Measurements from ENCODE around the gene PALLD. TPM values are rescaled to one million over a fixed set of nuclear protein-coding genes. Genes with fewer than 3 reads are reported as not detected.

The PALLD gene
- total RNA-seq, 1 experiment from 2014 or later = 26.7 TPM

GRCh38 chr4:168842186-168842585 is 345.3 kb downstream of the PALLD start:
- DNase-seq (no peak), ATAC-seq (no peak)
- no TSS peak for BruUV-seq (replicated peaks)
- Histone ChIP-seq H3K4me3 (ENCODE audit: low read length) (no peak overlapping the region), H3F3A (ENCODE audit: low read length, unreplicated experiment) (no peaks in the 10 kb centered on the region), H3K9ac (ENCODE audit: low read length) (no peak overlapping the region), H4K20me1 (ENCODE audit: low read length) (no peaks in the 10 kb centered on the region), H3K4me2 (ENCODE audit: low read length) (no peak overlapping the region), H3K4me1 (ENCODE audit: insufficient read depth, low read length) (no peaks in the 10 kb centered on the region; the same call in 1 of the 2 replicates), H3K9me2 (replicated peaks; ENCODE audit: low read length) (no peaks in the 10 kb centered on the region), H3K36me3 (ENCODE audit: low read depth, low read length) (peaks cover 3% of the 10 kb centered on the region; the same call in 1 of the 2 replicates), H3K9me3 (ENCODE audit: low read length) (no peaks in the 10 kb centered on the region), H2AFZ (ENCODE audit: low read length) (no peak overlapping the region), H3K27me3 (ENCODE audit: low read length) (no peaks in the 10 kb centered on the region), H3K79me2 (ENCODE audit: low read length) (peaks cover 71% of the 10 kb centered on the region), H3K27ac (ENCODE audit: low read length) (no peak overlapping the region)
- intact Hi-C loops (cut with micrococcal nuclease) = no loop called here
- CTCF ChIA-PET = no interaction called here
- POLR2A ChIA-PET (ENCODE audit: unreplicated experiment) = interaction anchor here (0.6 kb wide), 1 partner anchor 10 kb away, joined by 9 read pairs; no protein-coding TSS in a partner anchor
- no peak for TF ChIP-seq EZH2 (IDR thresholded peaks at IDR 0.05; ENCODE audit: low read length, unreplicated experiment)
- no peak for TF ChIP-seq EZH2phosphoT487 (IDR thresholded peaks at IDR 0.05; ENCODE audit: borderline replicate concordance, low read length)
- TF ChIP-seq CTCF (conservative IDR thresholded peaks at IDR 0.05; ENCODE audit: low read depth, low read length) = no peak

- ChIA-PET POLR2A (ENCODE audit: unreplicated experiment) (no interaction called here), CTCF (no interaction called here)
- Histone ChIP-seq H3K9ac (ENCODE audit: low read length) (no peak overlapping the region), H3K4me1 (ENCODE audit: insufficient read depth, low read length) (no peaks in the 10 kb centered on the region; the same call in 1 of the 2 replicates), H3K4me3 (ENCODE audit: low read length) (no peak overlapping the region), H3K27ac (ENCODE audit: low read length) (no peak overlapping the region), H3K79me2 (ENCODE audit: low read length) (peaks cover 62% of the 10 kb centered on the region), H2AFZ (ENCODE audit: low read length) (no peak overlapping the region), H3K9me2 (replicated peaks; ENCODE audit: low read length) (no peaks in the 10 kb centered on the region), H3K27me3 (ENCODE audit: low read length) (no peaks in the 10 kb centered on the region), H3F3A (ENCODE audit: low read length, unreplicated experiment) (no peaks in the 10 kb centered on the region), H4K20me1 (ENCODE audit: low read length) (no peaks in the 10 kb centered on the region), H3K4me2 (ENCODE audit: low read length) (no peak overlapping the region), H3K9me3 (ENCODE audit: low read length) (no peaks in the 10 kb centered on the region), H3K36me3 (ENCODE audit: low read depth, low read length) (peaks cover 3% of the 10 kb centered on the region; the same call in 1 of the 2 replicates)
- no TSS peak for BruUV-seq (replicated peaks)
- TF ChIP-seq EZH2phosphoT487 (IDR thresholded peaks at IDR 0.05; ENCODE audit: borderline replicate concordance, low read length) = no peak
- no peak for TF ChIP-seq EZH2 (IDR thresholded peaks at IDR 0.05; ENCODE audit: low read length, unreplicated experiment)
- TF ChIP-seq CTCF (conservative IDR thresholded peaks at IDR 0.05; ENCODE audit: low read depth, low read length) = no peak
- ATAC-seq = no peak
- intact Hi-C loops (cut with micrococcal nuclease) = loop anchor here (1.0 kb wide), 1 partner anchor 19 kb away; no protein-coding TSS in a partner anchor
- DNase-seq = no peak
Observed at GRCh38 chr4:168843635-168844034, 346.8 kb downstream of the PALLD start.

- Histone ChIP-seq H4K20me1 (ENCODE audit: low read length) (no peaks in the 10 kb centered on the region), H3K79me2 (ENCODE audit: low read length) (peaks cover 55% of the 10 kb centered on the region), H3K4me3 (ENCODE audit: low read length) (no peak overlapping the region), H3K9me2 (replicated peaks; ENCODE audit: low read length) (no peaks in the 10 kb centered on the region), H3K36me3 (ENCODE audit: low read depth, low read length) (peaks cover 3% of the 10 kb centered on the region; the same call in 1 of the 2 replicates), H3K27me3 (ENCODE audit: low read length) (no peaks in the 10 kb centered on the region), H2AFZ (ENCODE audit: low read length) (no peak overlapping the region), H3K9ac (ENCODE audit: low read length) (no peak overlapping the region), H3K4me1 (ENCODE audit: insufficient read depth, low read length) (no peaks in the 10 kb centered on the region; the same call in 1 of the 2 replicates), H3K4me2 (ENCODE audit: low read length) (no peak overlapping the region), H3K27ac (ENCODE audit: low read length) (no peak overlapping the region), H3F3A (ENCODE audit: low read length, unreplicated experiment) (no peaks in the 10 kb centered on the region), H3K9me3 (ENCODE audit: low read length) (no peaks in the 10 kb centered on the region)
- POLR2A ChIA-PET (ENCODE audit: unreplicated experiment) = no interaction called here
- no TSS peak for BruUV-seq (replicated peaks)
- intact Hi-C loops (cut with micrococcal nuclease) = no loop called here
- no peak for TF ChIP-seq EZH2phosphoT487 (IDR thresholded peaks at IDR 0.05; ENCODE audit: borderline replicate concordance, low read length)
- TF ChIP-seq CTCF (conservative IDR thresholded peaks at IDR 0.05; ENCODE audit: low read depth, low read length) = no peak
- TF ChIP-seq EZH2 (IDR thresholded peaks at IDR 0.05; ENCODE audit: low read length, unreplicated experiment) = no peak
- DNase-seq = no peak
- ATAC-seq = no peak
- CTCF ChIA-PET = no interaction called here
Observed at GRCh38 chr4:168844353-168845049, 347.6 kb downstream of the PALLD start.
